HEK293T (cell line): ENCODE measurements around the gene CNRIP1.
A peak's percentile ranks its signal among the peaks of the same experiment; 100 is the strongest.

Source experiments
- CTCF ChIA-PET: fragments of 350-600 bp; formaldehyde crosslinking; extraction: SDS; loops from one replicate; lab custom pipeline; 2021; ENCODE audit warnings: antibody characterized with exemption, inconsistent platforms; lab: Yijun Ruan, JAX
- POLR2A ChIA-PET: fragments of 350-600 bp; formaldehyde crosslinking; extraction: SDS; loops from one replicate; lab custom pipeline; 2020; ENCODE audit warnings: antibody characterized with exemption, inconsistent platforms; lab: Yijun Ruan, JAX
- DNase-seq: peaks from one replicate; pipeline ENCODE4 v3.0.0; 2012; ENCODE audit warnings: mixed read lengths; ENCODE audit errors: extremely low spot score
- ARNT ChIP-seq: fragments of 450-650 bp; IDR thresholded peaks from 2 replicates; pipeline ENCODE4 v1.6.1; 2017; ENCODE audit warnings: mild to moderate bottlenecking
- BHLHE40 ChIP-seq: fragments of 450-650 bp; IDR thresholded peaks from 2 replicates; pipeline ENCODE4 v1.6.1; 2016; ENCODE audit warnings: mild to moderate bottlenecking, moderate library complexity, borderline replicate concordance
- CTBP1 ChIP-seq: fragments of 450-650 bp; IDR thresholded peaks from 2 replicates; pipeline ENCODE4 v1.6.1; 2016; ENCODE audit warnings: borderline replicate concordance
- ELF4 ChIP-seq: fragments of 450-650 bp; IDR thresholded peaks from 2 replicates; pipeline ENCODE4 v1.6.1; 2017; ENCODE audit warnings: antibody characterized with exemption
- FOXA1 ChIP-seq: fragments of 450-650 bp; IDR thresholded peaks from 2 replicates; pipeline ENCODE4 v1.6.1; 2016; ENCODE audit warnings: mild to moderate bottlenecking
- FOXK2 ChIP-seq: fragments of 450-650 bp; IDR thresholded peaks from 2 replicates; pipeline ENCODE4 v1.6.1; 2016; ENCODE audit warnings: mild to moderate bottlenecking
- FOXM1 ChIP-seq: fragments of 450-650 bp; IDR thresholded peaks from 2 replicates; pipeline ENCODE4 v1.6.1; 2017; ENCODE audit warnings: mild to moderate bottlenecking, borderline replicate concordance
- HDGF ChIP-seq: fragments of 450-650 bp; IDR thresholded peaks from 2 replicates; pipeline ENCODE4 v1.6.1; 2017; ENCODE audit warnings: antibody characterized with exemption, borderline replicate concordance
- L3MBTL2 ChIP-seq: fragments of 450-650 bp; conservative IDR thresholded peaks from 2 replicates; pipeline ENCODE4 v1.6.1; 2016; ENCODE audit warnings: mild to moderate bottlenecking
- LEF1 ChIP-seq: fragments of 450-650 bp; IDR thresholded peaks from 2 replicates; pipeline ENCODE4 v1.6.1; 2017; ENCODE audit warnings: mild to moderate bottlenecking, borderline replicate concordance
- NFRKB ChIP-seq: fragments of 450-650 bp; IDR thresholded peaks from 2 replicates; pipeline ENCODE4 v1.6.1; 2016; ENCODE audit warnings: mild to moderate bottlenecking, moderate library complexity
- SP1 ChIP-seq: fragments of 450-650 bp; IDR thresholded peaks from 2 replicates; pipeline ENCODE4 v1.6.1; 2017
- SUZ12 ChIP-seq: fragments of 450-650 bp; IDR thresholded peaks from 2 replicates; pipeline ENCODE4 v1.6.1; 2016; ENCODE audit warnings: mild to moderate bottlenecking
- TARDBP ChIP-seq: fragments of 450-650 bp; IDR thresholded peaks from 2 replicates; pipeline ENCODE4 v1.6.1; 2016
- ZNF384 ChIP-seq: fragments of 450-650 bp; IDR thresholded peaks from 2 replicates; pipeline ENCODE4 v1.6.1; 2016
- TF ChIP-seq, protein P1 (sequence below): fragments of 450-650 bp; IDR thresholded peaks from 2 replicates; pipeline ENCODE4 v1.6.1; 2016

The CNRIP1 gene

DNA sequence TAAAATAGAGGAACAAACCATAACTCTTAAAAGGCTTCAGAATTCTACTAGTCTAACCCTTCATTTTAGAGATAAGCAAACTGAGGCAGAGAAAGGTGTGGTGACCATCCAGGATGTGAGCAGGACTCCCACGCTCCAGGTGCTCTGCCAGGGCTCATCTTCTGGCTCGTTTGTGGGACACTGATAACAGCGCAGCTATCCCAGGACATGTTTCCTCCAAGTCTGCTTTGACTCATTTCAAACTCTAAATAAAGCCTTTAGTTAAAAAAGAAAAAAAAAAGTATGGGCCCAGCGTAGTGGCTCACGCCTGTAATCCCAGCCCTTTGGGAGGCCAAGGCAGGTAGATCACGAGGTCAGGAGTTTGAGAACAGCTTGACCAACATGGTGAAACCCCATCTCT lies 28.4 kb downstream of the CNRIP1 start:
- DNase-seq, result no peak
- TF ChIP-seq BHLHE40 (no peak), LEF1 (no peak), SP1 (no peak), NFRKB (no peak), CTBP1 (no peak), L3MBTL2 (no peak), FOXM1 (no peak), TARDBP (no peak), ZNF384 (no peak), FOXA1 (no peak), HDGF (no peak), FOXK2 (no peak), SUZ12 (no peak), ELF4 (no peak), ARNT (no peak)
- TF ChIP-seq, protein P1, sequence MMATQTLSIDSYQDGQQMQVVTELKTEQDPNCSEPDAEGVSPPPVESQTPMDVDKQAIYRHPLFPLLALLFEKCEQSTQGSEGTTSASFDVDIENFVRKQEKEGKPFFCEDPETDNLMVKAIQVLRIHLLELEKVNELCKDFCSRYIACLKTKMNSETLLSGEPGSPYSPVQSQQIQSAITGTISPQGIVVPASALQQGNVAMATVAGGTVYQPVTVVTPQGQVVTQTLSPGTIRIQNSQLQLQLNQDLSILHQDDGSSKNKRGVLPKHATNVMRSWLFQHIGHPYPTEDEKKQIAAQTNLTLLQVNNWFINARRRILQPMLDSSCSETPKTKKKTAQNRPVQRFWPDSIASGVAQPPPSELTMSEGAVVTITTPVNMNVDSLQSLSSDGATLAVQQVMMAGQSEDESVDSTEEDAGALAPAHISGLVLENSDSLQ, result no peak
- ChIA-PET CTCF (interaction anchor here (0.7 to 1.4 kb wide), 3 partner anchors 9 to 171 kb away, joined by 3 to 4 read pairs (median 4); no protein-coding TSS in a partner anchor), POLR2A (interaction anchor here (1.4 kb wide), 1 partner anchor 28 kb away, joined by 4 read pairs; no protein-coding TSS in a partner anchor)

GRCh38 chr2:68290901-68291300 lies 28.8 kb downstream of the CNRIP1 start:
- TF ChIP-seq LEF1 (no peak), CTBP1 (no peak), NFRKB (no peak), ARNT (no peak), TARDBP (no peak), ZNF384 (no peak), BHLHE40 (no peak), FOXK2 (no peak), SP1 (no peak), ELF4 (no peak)
- TF ChIP-seq, protein P1, result no peak
- no peak for DNase-seq
- POLR2A ChIA-PET, result interaction anchor here (1.4 kb wide), 1 partner anchor 28 kb away, joined by 4 read pairs; no protein-coding TSS in a partner anchor
- CTCF ChIA-PET, result interaction anchor here (1.4 kb wide), 1 partner anchor 9 kb away, joined by 4 read pairs; no protein-coding TSS in a partner anchor

DNA sequence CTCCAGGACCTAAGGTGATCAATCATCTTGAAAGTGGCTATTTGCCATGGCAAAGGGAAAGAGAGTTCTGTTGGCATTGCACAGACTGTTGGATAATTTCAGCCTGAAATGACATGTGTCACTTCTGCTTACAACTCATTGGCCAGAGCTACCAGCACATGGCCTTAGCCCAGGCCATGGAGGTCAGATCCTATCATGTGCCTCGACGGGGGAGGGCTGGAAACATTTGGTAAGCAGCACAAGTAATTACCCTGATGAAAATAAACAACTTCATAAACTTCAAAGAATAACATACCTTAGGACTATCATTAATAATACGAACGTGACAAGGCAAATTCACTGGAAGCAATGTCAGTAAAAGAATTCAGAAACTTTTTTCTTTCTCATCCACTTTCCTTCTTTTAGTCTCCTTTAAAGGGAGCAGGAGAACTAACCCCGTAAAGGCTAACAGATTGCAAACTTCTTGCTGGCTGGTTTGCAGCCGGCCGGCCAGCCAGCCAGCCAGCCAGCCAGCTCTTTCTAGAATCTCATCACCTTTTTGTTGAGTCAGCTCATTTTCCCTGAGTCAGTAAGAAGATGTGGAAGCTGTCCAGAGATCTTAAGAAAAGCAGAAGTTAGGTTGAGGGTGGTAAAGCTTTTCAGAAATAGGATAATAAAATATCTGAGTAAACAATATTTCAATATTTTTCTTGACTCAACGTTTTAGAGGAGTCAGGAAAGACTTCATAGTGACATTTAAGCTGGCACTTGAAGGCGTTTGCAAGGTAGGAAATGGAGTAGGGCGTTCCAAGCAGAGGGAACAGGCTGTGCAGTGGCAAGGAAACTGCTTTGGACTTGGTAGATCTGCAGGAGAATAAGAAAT lies 31.9 kb downstream of the CNRIP1 start:
- TF ChIP-seq BHLHE40 (no peak), L3MBTL2 (0 out of 2 replicates have a peak, but pooled peaks have one; percentile 11), TARDBP (no peak), NFRKB (no peak), ELF4 (no peak), SP1 (no peak), ZNF384 (no peak), LEF1 (no peak), HDGF (no peak), FOXK2 (no peak), FOXA1 (no peak)
- TF ChIP-seq, protein P1, result peak; percentile 43
- CTCF ChIA-PET, result no interaction called here
- no peak for DNase-seq
- POLR2A ChIA-PET, result interaction anchor here (1.4 kb wide), 1 partner anchor 32 kb away, joined by 4 read pairs; the partner anchor contains the start of gene CNRIP1

GRCh38 chr2:68284896-68285295 lies 34.9 kb downstream of the CNRIP1 start:
- DNase-seq, result no peak
- TF ChIP-seq HDGF, result no peak
- TF ChIP-seq CTBP1, result no peak
- no peak for TF ChIP-seq BHLHE40
- TF ChIP-seq FOXA1, result no peak
- TF ChIP-seq ELF4, result no peak
- TF ChIP-seq, protein P1, result no peak
- TF ChIP-seq FOXM1, result no peak
- no peak for TF ChIP-seq NFRKB
- TF ChIP-seq ARNT, result no peak
- TF ChIP-seq TARDBP, result no peak
- no peak for TF ChIP-seq LEF1
- no peak for TF ChIP-seq L3MBTL2
- TF ChIP-seq SUZ12, result no peak
- no peak for TF ChIP-seq FOXK2
- no peak for TF ChIP-seq SP1
- TF ChIP-seq ZNF384, result no peak
- ChIA-PET POLR2A (interaction anchor here (1.4 kb wide), 1 partner anchor 9 kb away, joined by 3 read pairs; no protein-coding TSS in a partner anchor), CTCF (interaction anchor here (0.7 to 0.9 kb wide), 3 partner anchors 7 to 89 kb away, joined by 3 to 5 read pairs (median 3); no protein-coding TSS in a partner anchor)

GRCh38 chr2:68283419-68283812 lies 36.3 kb downstream of the CNRIP1 start:
- no peak for DNase-seq
- ChIA-PET CTCF (interaction anchor here (0.8 to 1.9 kb wide), 6 partner anchors 8 to 161 kb away, joined by 3 to 10 read pairs (median 4); no protein-coding TSS in a partner anchor), POLR2A (no interaction called here)
- no peak for TF ChIP-seq L3MBTL2
- TF ChIP-seq BHLHE40, result no peak
- no peak for TF ChIP-seq SUZ12
- no peak for TF ChIP-seq CTBP1
- no peak for TF ChIP-seq HDGF
- TF ChIP-seq SP1, result no peak
- TF ChIP-seq, protein P1, result no peak
- no peak for TF ChIP-seq TARDBP
- TF ChIP-seq ZNF384, result no peak
- TF ChIP-seq ELF4, result no peak
- no peak for TF ChIP-seq ARNT
- no peak for TF ChIP-seq FOXK2
- no peak for TF ChIP-seq FOXA1
- TF ChIP-seq FOXM1, result no peak
- TF ChIP-seq NFRKB, result no peak
- no peak for TF ChIP-seq LEF1
